Measurements from ENCODE around the gene AATF. TPM values are rescaled to one million over a fixed set of nuclear protein-coding genes. Genes with fewer than 3 reads are reported as not detected.

The AATF gene
- total RNA-seq, 1 experiment from 2014 or later = 85.2 TPM

DNA sequence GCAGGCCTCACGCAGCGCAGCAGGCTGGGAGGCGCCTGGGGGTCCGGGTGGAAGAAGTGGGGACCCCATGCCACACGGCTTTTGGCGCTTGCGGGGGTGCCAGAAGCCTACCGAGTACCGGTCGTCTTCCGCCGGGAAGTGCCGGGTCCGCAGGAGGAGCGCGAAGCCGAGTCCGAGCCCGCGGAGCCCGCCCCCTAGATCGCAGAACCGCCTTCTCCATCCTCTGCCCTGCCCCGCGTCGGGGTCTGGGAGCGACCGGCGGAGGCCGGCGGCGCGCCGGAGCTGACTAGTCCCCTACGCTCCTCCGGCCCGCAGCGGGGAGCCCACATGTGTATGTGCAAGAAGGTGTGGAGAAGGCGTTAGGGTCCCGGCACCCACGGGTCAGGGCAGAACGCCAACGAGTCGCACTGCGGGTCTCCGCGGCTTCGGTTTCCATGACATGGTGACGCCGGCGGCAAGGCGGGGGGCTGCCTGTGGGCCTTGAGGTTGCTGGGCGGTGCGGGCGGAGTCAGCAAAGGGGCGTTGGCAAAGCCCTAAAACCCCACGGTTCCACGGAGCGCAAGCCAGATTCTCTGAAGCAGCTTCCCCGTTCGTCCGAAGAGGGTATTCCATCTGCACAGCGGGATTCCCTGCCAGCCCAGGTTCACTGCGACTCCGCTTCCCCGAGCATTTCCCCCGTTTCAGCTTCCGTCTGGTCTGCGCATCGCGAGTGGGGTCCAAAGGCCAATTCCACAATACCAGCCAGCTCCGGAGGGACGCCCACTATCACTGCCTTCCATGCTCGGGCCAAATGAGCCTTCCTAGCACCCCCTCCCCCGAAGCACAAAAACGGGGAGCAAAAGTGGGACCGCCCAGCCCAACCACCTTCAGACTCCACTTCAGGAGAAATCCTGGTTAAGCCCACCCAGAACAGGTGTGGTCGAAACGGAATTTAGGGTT, 13.8 kb upstream of the AATF start:
- H3K4me3 Mint-ChIP-seq (ENCODE audit: unreplicated experiment) = peak overlapping the region; percentile 76
- TF ChIP-seq, protein P1, sequence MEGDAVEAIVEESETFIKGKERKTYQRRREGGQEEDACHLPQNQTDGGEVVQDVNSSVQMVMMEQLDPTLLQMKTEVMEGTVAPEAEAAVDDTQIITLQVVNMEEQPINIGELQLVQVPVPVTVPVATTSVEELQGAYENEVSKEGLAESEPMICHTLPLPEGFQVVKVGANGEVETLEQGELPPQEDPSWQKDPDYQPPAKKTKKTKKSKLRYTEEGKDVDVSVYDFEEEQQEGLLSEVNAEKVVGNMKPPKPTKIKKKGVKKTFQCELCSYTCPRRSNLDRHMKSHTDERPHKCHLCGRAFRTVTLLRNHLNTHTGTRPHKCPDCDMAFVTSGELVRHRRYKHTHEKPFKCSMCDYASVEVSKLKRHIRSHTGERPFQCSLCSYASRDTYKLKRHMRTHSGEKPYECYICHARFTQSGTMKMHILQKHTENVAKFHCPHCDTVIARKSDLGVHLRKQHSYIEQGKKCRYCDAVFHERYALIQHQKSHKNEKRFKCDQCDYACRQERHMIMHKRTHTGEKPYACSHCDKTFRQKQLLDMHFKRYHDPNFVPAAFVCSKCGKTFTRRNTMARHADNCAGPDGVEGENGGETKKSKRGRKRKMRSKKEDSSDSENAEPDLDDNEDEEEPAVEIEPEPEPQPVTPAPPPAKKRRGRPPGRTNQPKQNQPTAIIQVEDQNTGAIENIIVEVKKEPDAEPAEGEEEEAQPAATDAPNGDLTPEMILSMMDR (IDR thresholded peaks at IDR 0.05; ENCODE audit: unreplicated experiment) = no peak
- DNase-seq (ENCODE audit: unreplicated experiment) = no peak
- no peak overlapping the region for H3K27ac Mint-ChIP-seq (ENCODE audit: low read depth, unreplicated experiment)
- intact Hi-C loops (cut with micrococcal nuclease) = no loop called here
- no TSS peak for BruUV-seq (replicated peaks)
- ChIA-PET POLR2A (no interaction called here), CTCF (no interaction called here)
- no peaks in the 10 kb centered on the region for H3K9me3 Mint-ChIP-seq (ENCODE audit: unreplicated experiment)
- peaks cover 24% of the 10 kb centered on the region for H3K4me1 Mint-ChIP-seq (ENCODE audit: insufficient read depth, unreplicated experiment)
- H3K36me3 Mint-ChIP-seq (ENCODE audit: insufficient read depth, unreplicated experiment) = no peaks in the 10 kb centered on the region
- H3K27me3 Mint-ChIP-seq (ENCODE audit: insufficient read depth, unreplicated experiment) = peaks cover 11% of the 10 kb centered on the region

DNA sequence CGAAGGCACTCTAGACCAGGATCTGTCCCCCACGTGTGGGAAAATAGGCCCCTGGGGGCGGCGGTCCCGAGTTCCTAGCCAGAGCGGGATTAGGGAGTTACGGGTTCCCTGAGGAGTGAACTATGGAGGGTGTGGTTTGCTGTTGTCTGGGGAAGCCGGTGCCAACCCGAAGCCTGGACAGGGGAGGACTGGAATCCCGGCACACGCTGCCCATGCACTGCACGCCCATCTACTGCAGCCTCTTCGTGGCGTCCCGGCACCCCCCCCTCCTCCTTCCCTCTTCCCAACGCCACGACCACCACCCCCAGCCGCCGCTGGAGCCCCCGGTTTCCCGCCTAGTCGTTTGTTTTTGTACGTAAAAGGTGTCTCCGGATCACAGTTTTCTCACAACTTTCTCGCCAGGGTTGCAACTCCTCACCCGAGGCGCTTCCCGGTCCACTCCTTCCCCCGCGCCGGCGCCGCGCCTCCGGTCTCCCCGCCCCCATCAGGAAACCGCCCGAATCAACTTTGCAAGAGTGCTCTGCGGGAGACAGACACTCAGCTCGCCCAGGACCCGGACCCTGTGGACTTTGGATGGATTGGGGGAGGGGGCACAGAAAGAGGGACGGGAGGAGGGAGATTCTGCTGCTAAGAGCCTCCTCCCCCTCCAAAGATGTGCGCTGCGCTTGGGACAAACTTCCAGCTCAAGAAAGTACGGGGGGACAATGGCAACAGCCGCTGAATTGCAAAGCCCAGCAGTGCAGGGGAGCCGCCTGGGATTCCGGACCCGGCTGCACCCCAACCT, 12.9 kb upstream of the AATF start:
- Mint-ChIP-seq H3K27ac (ENCODE audit: low read depth, unreplicated experiment) (no peak overlapping the region), H3K9me3 (ENCODE audit: unreplicated experiment) (no peaks in the 10 kb centered on the region), H3K4me1 (ENCODE audit: insufficient read depth, unreplicated experiment) (peaks cover 24% of the 10 kb centered on the region), H3K4me3 (ENCODE audit: unreplicated experiment) (peak overlapping the region; percentile 76), H3K36me3 (ENCODE audit: insufficient read depth, unreplicated experiment) (no peaks in the 10 kb centered on the region), H3K27me3 (ENCODE audit: insufficient read depth, unreplicated experiment) (peaks cover 11% of the 10 kb centered on the region)
- peak; percentile 63 for DNase-seq (ENCODE audit: unreplicated experiment)
- TF ChIP-seq, protein P1 (IDR thresholded peaks at IDR 0.05; ENCODE audit: unreplicated experiment) = no peak
- no TSS peak for BruUV-seq (replicated peaks)
- POLR2A ChIA-PET = interaction anchor here (0.6 kb wide), 1 partner anchor 13 kb away, joined by 3 read pairs; the partner anchor contains the start of gene AATF
- intact Hi-C loops (cut with micrococcal nuclease) = no loop called here
- CTCF ChIA-PET = no interaction called here

GRCh38 chr17:36936455-36937000, 12.2 kb upstream of the AATF start:
- CTCF ChIA-PET = no interaction called here

More at GRCh38 chr17:36936455-36937000, 12.2 kb upstream of the AATF start:
- no peak overlapping the region for H3K27ac Mint-ChIP-seq (ENCODE audit: low read depth, unreplicated experiment)
- DNase-seq (ENCODE audit: unreplicated experiment) = no peak
- TF ChIP-seq, protein P1 (IDR thresholded peaks at IDR 0.05; ENCODE audit: unreplicated experiment) = no peak
- BruUV-seq (replicated peaks) = no TSS peak
- peaks cover 4% of the 10 kb centered on the region for H3K27me3 Mint-ChIP-seq (ENCODE audit: insufficient read depth, unreplicated experiment)
- H3K4me1 Mint-ChIP-seq (ENCODE audit: insufficient read depth, unreplicated experiment) = peaks cover 22% of the 10 kb centered on the region
- H3K4me3 Mint-ChIP-seq (ENCODE audit: unreplicated experiment) = peak overlapping the region; percentile 76
- POLR2A ChIA-PET = interaction anchor here (0.6 kb wide), 1 partner anchor 13 kb away, joined by 3 read pairs; the partner anchor contains the start of gene AATF
- intact Hi-C loops (cut with micrococcal nuclease) = no loop called here
- H3K36me3 Mint-ChIP-seq (ENCODE audit: insufficient read depth, unreplicated experiment) = no peaks in the 10 kb centered on the region
- H3K9me3 Mint-ChIP-seq (ENCODE audit: unreplicated experiment) = no peaks in the 10 kb centered on the region
